Keratinocyte (primary cell): ENCODE results near the gene SNX24. TPM values are rescaled to one million over a fixed set of nuclear protein-coding genes. Genes with fewer than 3 reads are reported as not detected.

ENCODE experiments used
- DNase-seq: peaks from one replicate; pipeline ENCODE4 v3.0.0-alpha.2; 2011; ENCODE audit warnings: low read depth, missing footprints, low spot score
- FAIRE-seq: peaks from 2 replicates; lab custom pipeline; 2011; peaks lifted over from hg19 to GRCh38; lab: Jason Lieb, UNC
- H2AFZ ChIP-seq: 2 replicates; pipeline ENCODE4 v1.6.0; 2012; ENCODE audit warnings: low read length, control low read depth, inconsistent platforms; ENCODE audit not compliant: control insufficient read depth
- H3K27ac ChIP-seq: 2 replicates; pipeline ENCODE4 v1.5.1; 2011; ENCODE audit warnings: low read length; ENCODE audit not compliant: control insufficient read depth, insufficient read depth
- H3K27me3 ChIP-seq: 3 replicates; pipeline ENCODE4 v1.6.0; 2011; ENCODE audit warnings: low read length; ENCODE audit not compliant: control insufficient read depth, insufficient read depth; ENCODE audit errors: extremely low read depth
- H3K36me3 ChIP-seq, 2 experiments: 2 replicates in 1 of 2; 3 replicates in 1 of 2; pipeline ENCODE4 v1.5.1; 2011; ENCODE audit warnings: low read length in 2 of 2, mild to moderate bottlenecking in 1 of 2; ENCODE audit not compliant: control insufficient read depth in 2 of 2, insufficient read depth in 2 of 2; ENCODE audit errors: extremely low read depth in 1 of 2
- H3K4me1 ChIP-seq: 3 replicates; pipeline ENCODE4 v1.5.1; 2011; ENCODE audit warnings: low read length; ENCODE audit not compliant: control insufficient read depth, insufficient read depth; ENCODE audit errors: extremely low read depth
- H3K4me2 ChIP-seq: 3 replicates; pipeline ENCODE4 v1.6.0; 2011; ENCODE audit warnings: low read depth, low read length; ENCODE audit not compliant: control insufficient read depth, insufficient read depth; ENCODE audit errors: extremely low read depth
- H3K4me3 ChIP-seq, 3 experiments: fragments of 200-600 bp in 1 of 3; sonication (generic) in 1 of 3; 2 replicates in 2 of 3; 3 replicates in 1 of 3; pipeline ENCODE4 v1.5.1; 2011 to 2016; ENCODE audit warnings: low read length in 3 of 3, mild to moderate bottlenecking in 3 of 3, control low read depth in 2 of 3, inconsistent platforms in 1 of 3, low read depth in 1 of 3, mixed read lengths in 1 of 3, mixed run types in 1 of 3, moderate library complexity in 1 of 3; ENCODE audit not compliant: control insufficient read depth in 2 of 3, insufficient read depth in 2 of 3; ENCODE audit errors: extremely low read depth in 1 of 3
- H3K79me2 ChIP-seq: 2 replicates; pipeline ENCODE4 v1.6.0; 2012; ENCODE audit warnings: low read length; ENCODE audit not compliant: control insufficient read depth, insufficient read depth
- H3K9ac ChIP-seq: 3 replicates; pipeline ENCODE4 v1.6.0; 2011; ENCODE audit warnings: low read length; ENCODE audit not compliant: control insufficient read depth, insufficient read depth; ENCODE audit errors: extremely low read depth
- H3K9me1 ChIP-seq: 3 replicates; pipeline ENCODE4 v1.6.0; 2011; ENCODE audit warnings: low read length; ENCODE audit not compliant: control insufficient read depth, insufficient read depth; ENCODE audit errors: extremely low read depth
- H3K9me3 ChIP-seq: 2 replicates; pipeline ENCODE4 v1.5.1; 2012; ENCODE audit warnings: low read depth, low read length; ENCODE audit not compliant: control insufficient read depth
- H4K20me1 ChIP-seq: 3 replicates; pipeline ENCODE4 v1.6.0; 2011; ENCODE audit warnings: low read length; ENCODE audit not compliant: control insufficient read depth, insufficient read depth; ENCODE audit errors: extremely low read depth
- EZH2 ChIP-seq: IDR thresholded peaks from one replicate; pipeline ENCODE4 v1.6.1; 2012; ENCODE audit warnings: inconsistent platforms, mild to moderate bottlenecking, low read length, moderate library complexity
- dilution Hi-C: fragments of 300-500 bp; cut with MboI; formaldehyde crosslinking; loops from one replicate; pipeline ENCODE4 v1.7.0; 2020; ENCODE audit warnings: low sequenced_read_pairs; ENCODE audit not compliant: extremely low pct_ligation_motif_present
- polyA plus RNA-seq, 5 experiments: library from polyadenylated mRNA; depleted of rRNA in 3 of 5; stranded (reverse) in 3 of 5; stranded (forward) in 1 of 5; unstranded in 1 of 5; fragments of >200 nt; gene quantifications; 1 replicate in 1 of 5; 2 replicates in 3 of 5; 3 replicates in 1 of 5; pipeline versions ENCODE4 v1.2.1 to v1.2.3, GENCODE V29; 2011 to 2012; ENCODE audit warnings: missing spikeins in 2 of 5, low read depth in 1 of 5, low replicate concordance in 1 of 5
- TF ChIP-seq, protein P1 (sequence below), 3 experiments: IDR thresholded peaks in 1 of 3; conservative IDR thresholded peaks in 1 of 3; optimal IDR thresholded peaks in 1 of 3; 2 replicates in 2 of 3; 3 replicates in 1 of 3; pipeline versions ENCODE3 to v1.5.1; 2011; ENCODE audit warnings: low read length in 3 of 3, mild to moderate bottlenecking in 3 of 3, moderate library complexity in 2 of 3, control low read depth in 1 of 3, inconsistent platforms in 1 of 3; ENCODE audit not compliant: insufficient read depth in 2 of 3; ENCODE audit errors: extremely low read depth in 1 of 3

Gene SNX24
- polyA plus RNA-seq, 1 donor (not counting 4 experiments of a cell fraction or from before 2014, with no cell fraction given) = 15.0 TPM

DNA sequence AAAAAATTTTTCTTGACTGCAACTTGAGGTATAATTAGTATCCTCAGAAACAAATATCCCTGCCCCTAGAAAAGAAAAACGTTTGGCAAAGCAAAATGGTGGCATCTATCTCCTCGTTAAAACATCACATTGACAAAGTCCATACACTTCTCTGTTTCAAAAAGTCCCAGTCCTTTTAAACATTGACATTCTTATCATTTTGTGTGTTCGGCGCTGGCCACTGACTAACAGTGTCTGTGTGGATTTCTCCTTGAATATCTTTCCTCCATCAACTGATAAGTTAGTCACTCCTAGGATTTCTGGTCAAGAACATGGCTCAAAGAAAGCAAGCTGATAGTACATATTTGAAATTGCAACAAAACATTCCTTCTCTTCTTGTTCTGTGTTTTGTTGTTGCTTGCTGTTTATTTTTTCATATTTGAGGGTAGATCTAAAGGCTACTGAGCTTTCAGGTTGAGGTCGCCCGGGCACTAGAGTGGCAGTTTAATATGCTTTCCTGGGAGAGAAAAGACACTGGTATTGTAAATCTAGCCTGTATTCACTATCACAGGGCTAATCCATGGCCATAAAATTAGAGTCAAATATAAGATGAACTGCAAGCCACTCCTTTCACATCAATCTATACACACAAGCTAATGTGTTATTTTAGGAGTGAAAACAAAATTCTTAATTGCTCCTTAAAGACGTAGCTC, 199.7 kb downstream of the SNX24 start:
- DNase-seq (no peak), FAIRE-seq (no peak)
- TF ChIP-seq, protein P1, sequence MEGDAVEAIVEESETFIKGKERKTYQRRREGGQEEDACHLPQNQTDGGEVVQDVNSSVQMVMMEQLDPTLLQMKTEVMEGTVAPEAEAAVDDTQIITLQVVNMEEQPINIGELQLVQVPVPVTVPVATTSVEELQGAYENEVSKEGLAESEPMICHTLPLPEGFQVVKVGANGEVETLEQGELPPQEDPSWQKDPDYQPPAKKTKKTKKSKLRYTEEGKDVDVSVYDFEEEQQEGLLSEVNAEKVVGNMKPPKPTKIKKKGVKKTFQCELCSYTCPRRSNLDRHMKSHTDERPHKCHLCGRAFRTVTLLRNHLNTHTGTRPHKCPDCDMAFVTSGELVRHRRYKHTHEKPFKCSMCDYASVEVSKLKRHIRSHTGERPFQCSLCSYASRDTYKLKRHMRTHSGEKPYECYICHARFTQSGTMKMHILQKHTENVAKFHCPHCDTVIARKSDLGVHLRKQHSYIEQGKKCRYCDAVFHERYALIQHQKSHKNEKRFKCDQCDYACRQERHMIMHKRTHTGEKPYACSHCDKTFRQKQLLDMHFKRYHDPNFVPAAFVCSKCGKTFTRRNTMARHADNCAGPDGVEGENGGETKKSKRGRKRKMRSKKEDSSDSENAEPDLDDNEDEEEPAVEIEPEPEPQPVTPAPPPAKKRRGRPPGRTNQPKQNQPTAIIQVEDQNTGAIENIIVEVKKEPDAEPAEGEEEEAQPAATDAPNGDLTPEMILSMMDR (optimal IDR thresholded peaks at IDR 0.05 in 1 of 3, IDR thresholded peaks at IDR 0.05 in 1 of 3, conservative IDR thresholded peaks at IDR 0.05 in 1 of 3; ENCODE audit: extremely low read depth in 1 of 3, insufficient read depth in 2 of 3, low read length in 3 of 3) = no peak
- TF ChIP-seq EZH2 = no peak
- no peak overlapping the region for H3K9ac ChIP-seq
- H3K9me3 ChIP-seq = no peaks in the 10 kb centered on the region
- no peak overlapping the region for H3K4me2 ChIP-seq
- no peak overlapping the region for H3K4me3 ChIP-seq
- H4K20me1 ChIP-seq = no peaks in the 10 kb centered on the region
- no peak overlapping the region for H2AFZ ChIP-seq
- peaks cover 3% of the 10 kb centered on the region for H3K27me3 ChIP-seq
- H3K9me1 ChIP-seq = no peaks in the 10 kb centered on the region
- no peaks in the 10 kb centered on the region for H3K36me3 ChIP-seq
- no peak overlapping the region for H3K27ac ChIP-seq
- H3K4me1 ChIP-seq = no peaks in the 10 kb centered on the region
- dilution Hi-C loops = no loop called here
- no peaks in the 10 kb centered on the region for H3K79me2 ChIP-seq

DNA sequence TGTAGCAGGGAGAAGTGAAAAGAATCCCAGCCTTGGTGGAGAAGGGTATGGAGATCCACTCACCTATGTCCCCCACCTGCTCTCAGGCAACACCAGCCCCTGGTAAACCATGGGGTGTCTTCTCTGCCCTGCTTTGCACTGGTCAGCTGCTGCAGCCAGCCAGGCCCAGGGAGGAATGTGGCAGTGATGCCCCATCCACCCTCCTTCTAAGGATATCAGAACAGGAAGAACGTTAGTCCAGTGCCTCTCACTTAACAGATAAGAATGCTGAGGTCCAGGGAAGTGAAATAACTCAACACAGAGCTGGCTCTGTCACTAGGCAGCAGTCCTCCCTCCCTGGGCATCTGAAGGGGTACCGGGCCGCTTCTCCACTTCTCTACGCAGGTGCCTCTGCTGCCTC, 200.8 kb downstream of the SNX24 start:
- H3K4me3 ChIP-seq = no peak overlapping the region
- no peaks in the 10 kb centered on the region for H3K9me1 ChIP-seq
- no peaks in the 10 kb centered on the region for H3K36me3 ChIP-seq
- H3K27me3 ChIP-seq = peaks cover 3% of the 10 kb centered on the region
- DNase-seq (no peak), FAIRE-seq (no peak)
- H2AFZ ChIP-seq = no peak overlapping the region
- TF ChIP-seq, protein P1 (optimal IDR thresholded peaks at IDR 0.05 in 1 of 3, IDR thresholded peaks at IDR 0.05 in 1 of 3, conservative IDR thresholded peaks at IDR 0.05 in 1 of 3; ENCODE audit: extremely low read depth in 1 of 3, insufficient read depth in 2 of 3, low read length in 3 of 3) = no peak
- TF ChIP-seq EZH2 = no peak
- dilution Hi-C loops = no loop called here
- H3K4me2 ChIP-seq = no peak overlapping the region
- no peaks in the 10 kb centered on the region for H4K20me1 ChIP-seq
- H3K9me3 ChIP-seq = no peaks in the 10 kb centered on the region
- H3K27ac ChIP-seq = no peak overlapping the region
- no peak overlapping the region for H3K9ac ChIP-seq
- H3K79me2 ChIP-seq = no peaks in the 10 kb centered on the region
- no peaks in the 10 kb centered on the region for H3K4me1 ChIP-seq
